Measurements from ENCODE around the gene ROPN1B.

DNA sequence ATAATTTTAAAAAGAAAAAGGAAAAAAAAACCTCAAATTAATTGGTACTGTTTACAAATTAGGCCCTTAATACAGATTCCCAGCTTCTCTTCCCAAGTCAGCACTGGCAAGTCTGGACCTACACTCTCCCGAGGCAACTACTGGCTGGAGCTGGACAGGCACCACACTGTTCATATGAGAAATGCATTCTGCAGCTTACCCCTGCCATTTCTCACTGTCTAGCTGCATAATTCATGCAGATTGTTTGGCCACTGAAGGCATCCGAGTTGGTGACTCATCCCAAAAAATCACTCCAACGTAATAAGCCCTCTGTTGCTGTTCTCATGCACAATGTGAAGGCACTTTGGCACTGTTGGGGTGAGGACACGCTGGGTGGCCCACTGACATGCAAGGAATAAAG is 45.3 kb downstream of the ROPN1B start:
- TF ChIP-seq ETS1 (IDR thresholded peaks at IDR 0.05) (no peak), CTCF (conservative IDR thresholded peaks at IDR 0.05; ENCODE audit: low read depth in 2 of 2) (no peak), CREB1 (CRISPR knock-in tag; IDR thresholded peaks at IDR 0.05; ENCODE audit: low read depth) (no peak), EZH2 (IDR thresholded peaks at IDR 0.05; ENCODE audit: low read depth, unreplicated experiment) (no peak), POLR2AphosphoS5 (IDR thresholded peaks at IDR 0.05; ENCODE audit: low read depth) (no peak), ZNF331 (CRISPR knock-in tag; IDR thresholded peaks at IDR 0.05; ENCODE audit: low read depth) (no peak), EZH2phosphoT487 (IDR thresholded peaks at IDR 0.05; ENCODE audit: unreplicated experiment) (no peak), STAT1 (IDR thresholded peaks at IDR 0.05; ENCODE audit: unreplicated experiment) (no peak)
- TF ChIP-seq, protein P1, sequence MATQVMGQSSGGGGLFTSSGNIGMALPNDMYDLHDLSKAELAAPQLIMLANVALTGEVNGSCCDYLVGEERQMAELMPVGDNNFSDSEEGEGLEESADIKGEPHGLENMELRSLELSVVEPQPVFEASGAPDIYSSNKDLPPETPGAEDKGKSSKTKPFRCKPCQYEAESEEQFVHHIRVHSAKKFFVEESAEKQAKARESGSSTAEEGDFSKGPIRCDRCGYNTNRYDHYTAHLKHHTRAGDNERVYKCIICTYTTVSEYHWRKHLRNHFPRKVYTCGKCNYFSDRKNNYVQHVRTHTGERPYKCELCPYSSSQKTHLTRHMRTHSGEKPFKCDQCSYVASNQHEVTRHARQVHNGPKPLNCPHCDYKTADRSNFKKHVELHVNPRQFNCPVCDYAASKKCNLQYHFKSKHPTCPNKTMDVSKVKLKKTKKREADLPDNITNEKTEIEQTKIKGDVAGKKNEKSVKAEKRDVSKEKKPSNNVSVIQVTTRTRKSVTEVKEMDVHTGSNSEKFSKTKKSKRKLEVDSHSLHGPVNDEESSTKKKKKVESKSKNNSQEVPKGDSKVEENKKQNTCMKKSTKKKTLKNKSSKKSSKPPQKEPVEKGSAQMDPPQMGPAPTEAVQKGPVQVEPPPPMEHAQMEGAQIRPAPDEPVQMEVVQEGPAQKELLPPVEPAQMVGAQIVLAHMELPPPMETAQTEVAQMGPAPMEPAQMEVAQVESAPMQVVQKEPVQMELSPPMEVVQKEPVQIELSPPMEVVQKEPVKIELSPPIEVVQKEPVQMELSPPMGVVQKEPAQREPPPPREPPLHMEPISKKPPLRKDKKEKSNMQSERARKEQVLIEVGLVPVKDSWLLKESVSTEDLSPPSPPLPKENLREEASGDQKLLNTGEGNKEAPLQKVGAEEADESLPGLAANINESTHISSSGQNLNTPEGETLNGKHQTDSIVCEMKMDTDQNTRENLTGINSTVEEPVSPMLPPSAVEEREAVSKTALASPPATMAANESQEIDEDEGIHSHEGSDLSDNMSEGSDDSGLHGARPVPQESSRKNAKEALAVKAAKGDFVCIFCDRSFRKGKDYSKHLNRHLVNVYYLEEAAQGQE (IDR thresholded peaks at IDR 0.05; ENCODE audit: unreplicated experiment), result no peak

All from GM23338 (cell line).